H1 (cell line): ENCODE measurements around the gene EFR3B. TPM values are rescaled to one million over a fixed set of nuclear protein-coding genes. Genes with fewer than 3 reads are reported as not detected.

ENCODE experiments used
- ASH2L ChIP-seq: fragments of 200-600, 300-600 bp; sonication (generic); IDR thresholded peaks from one replicate; pipeline ENCODE4 v1.7.1; 2017; ENCODE audit warnings: low read length
- BCL11A ChIP-seq, 2 experiments: IDR thresholded peaks; one replicate each; pipeline ENCODE4 v1.6.1; 2011; ENCODE audit warnings: low read depth in 2 of 2, low read length in 2 of 2, mild to moderate bottlenecking in 2 of 2
- BRCA1 ChIP-seq: IDR thresholded peaks from 2 replicates; pipeline ENCODE4 v1.6.1; 2012; ENCODE audit warnings: low read depth, low read length, improper control_type of control experiment
- NANOG ChIP-seq: IDR thresholded peaks from 2 replicates; pipeline ENCODE4 v1.6.1; 2011; ENCODE audit warnings: low read length, low read depth, mild to moderate bottlenecking, inconsistent platforms; ENCODE audit not compliant: insufficient read depth, poor library complexity, severe bottlenecking
- NRF1 ChIP-seq: IDR thresholded peaks from 2 replicates; pipeline ENCODE4 v1.6.1; 2011; ENCODE audit warnings: mild to moderate bottlenecking, low read depth, low read length, improper control_type of control experiment
- RNF2 ChIP-seq: fragments of 200-900, 300-1000 bp; sonication (generic); IDR thresholded peaks from 2 replicates; pipeline ENCODE4 v1.7.1; 2016; ENCODE audit warnings: borderline replicate concordance, low read depth, mild to moderate bottlenecking, antibody characterized with exemption, low read length; ENCODE audit not compliant: poor library complexity, severe bottlenecking; ENCODE audit errors: missing control alignments
- SIX5 ChIP-seq: IDR thresholded peaks from 2 replicates; pipeline ENCODE4 v1.6.1; 2011; ENCODE audit warnings: mild to moderate bottlenecking, low read depth, low read length
- SP1 ChIP-seq: IDR thresholded peaks from 2 replicates; pipeline ENCODE4 v1.6.1; 2011; ENCODE audit warnings: low read depth, low read length
- SP4 ChIP-seq: IDR thresholded peaks from 2 replicates; pipeline ENCODE4 v1.6.1; 2012; ENCODE audit warnings: low read length, inconsistent platforms
- TEAD4 ChIP-seq: IDR thresholded peaks from 2 replicates; pipeline ENCODE4 v1.6.1; 2012; ENCODE audit warnings: low read depth, low read length, inconsistent platforms, mixed read lengths
- polyA plus RNA-seq, 7 experiments: library from polyadenylated mRNA; depleted of rRNA in 3 of 7; stranded (reverse) in 5 of 7; unstranded in 2 of 7; fragments of >200 nt in 5 of 7; fragments of 200-250 nt in 2 of 7; gene quantifications; 1 replicate in 5 of 7; 2 replicates in 1 of 7; 4 replicates in 1 of 7; pipeline versions ENCODE4 v1.2.1 to v1.2.3, GENCODE V29; 2011 to 2013; ENCODE audit warnings: missing spikeins in 2 of 7, mixed read lengths in 2 of 7
- total RNA-seq: library from RNA; stranded (reverse); fragmentation: NEBNext Ultra II Directional; extraction: Animal tissue kit (Norgen Biotek cat#: 25700); gene quantifications from 2 replicates; pipeline ENCODE4 v1.2.1, GENCODE V29; 2021
- TF ChIP-seq, protein P1 (sequence below): fragments of 300-600 bp; sonication (generic); IDR thresholded peaks from 2 replicates; pipeline ENCODE4 v1.7.1; 2012; ENCODE audit warnings: low read length, moderate library complexity, mild to moderate bottlenecking, inconsistent platforms; ENCODE audit not compliant: insufficient replicate concordance

EFR3B gene
- total and polyA plus RNA-seq, 2 of the 8 experiments (the other 6 are each of a cell fraction or from before 2014, with no cell fraction given), result 3.4 to 9.6 TPM

DNA sequence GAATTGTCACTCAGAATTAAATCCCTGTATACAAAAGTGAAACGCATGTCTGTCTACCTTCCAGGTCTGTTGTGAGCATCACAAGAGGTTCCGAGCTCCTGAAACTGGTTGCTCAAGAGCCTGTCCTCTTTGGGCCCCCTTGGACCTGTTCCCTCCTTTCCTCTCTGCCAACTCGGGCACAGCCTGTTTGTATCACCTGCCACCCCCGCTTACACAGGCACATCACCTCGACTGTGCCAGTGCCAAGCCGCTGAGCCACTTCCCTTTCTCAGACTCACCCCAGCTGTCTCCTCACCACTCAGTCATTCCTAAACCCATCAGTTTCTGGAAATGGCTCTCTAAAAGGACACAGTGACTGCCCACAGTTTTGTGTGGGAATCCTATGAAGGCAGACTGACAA is 3.1 kb downstream of the EFR3B start (continued):
- TF ChIP-seq, protein P1, sequence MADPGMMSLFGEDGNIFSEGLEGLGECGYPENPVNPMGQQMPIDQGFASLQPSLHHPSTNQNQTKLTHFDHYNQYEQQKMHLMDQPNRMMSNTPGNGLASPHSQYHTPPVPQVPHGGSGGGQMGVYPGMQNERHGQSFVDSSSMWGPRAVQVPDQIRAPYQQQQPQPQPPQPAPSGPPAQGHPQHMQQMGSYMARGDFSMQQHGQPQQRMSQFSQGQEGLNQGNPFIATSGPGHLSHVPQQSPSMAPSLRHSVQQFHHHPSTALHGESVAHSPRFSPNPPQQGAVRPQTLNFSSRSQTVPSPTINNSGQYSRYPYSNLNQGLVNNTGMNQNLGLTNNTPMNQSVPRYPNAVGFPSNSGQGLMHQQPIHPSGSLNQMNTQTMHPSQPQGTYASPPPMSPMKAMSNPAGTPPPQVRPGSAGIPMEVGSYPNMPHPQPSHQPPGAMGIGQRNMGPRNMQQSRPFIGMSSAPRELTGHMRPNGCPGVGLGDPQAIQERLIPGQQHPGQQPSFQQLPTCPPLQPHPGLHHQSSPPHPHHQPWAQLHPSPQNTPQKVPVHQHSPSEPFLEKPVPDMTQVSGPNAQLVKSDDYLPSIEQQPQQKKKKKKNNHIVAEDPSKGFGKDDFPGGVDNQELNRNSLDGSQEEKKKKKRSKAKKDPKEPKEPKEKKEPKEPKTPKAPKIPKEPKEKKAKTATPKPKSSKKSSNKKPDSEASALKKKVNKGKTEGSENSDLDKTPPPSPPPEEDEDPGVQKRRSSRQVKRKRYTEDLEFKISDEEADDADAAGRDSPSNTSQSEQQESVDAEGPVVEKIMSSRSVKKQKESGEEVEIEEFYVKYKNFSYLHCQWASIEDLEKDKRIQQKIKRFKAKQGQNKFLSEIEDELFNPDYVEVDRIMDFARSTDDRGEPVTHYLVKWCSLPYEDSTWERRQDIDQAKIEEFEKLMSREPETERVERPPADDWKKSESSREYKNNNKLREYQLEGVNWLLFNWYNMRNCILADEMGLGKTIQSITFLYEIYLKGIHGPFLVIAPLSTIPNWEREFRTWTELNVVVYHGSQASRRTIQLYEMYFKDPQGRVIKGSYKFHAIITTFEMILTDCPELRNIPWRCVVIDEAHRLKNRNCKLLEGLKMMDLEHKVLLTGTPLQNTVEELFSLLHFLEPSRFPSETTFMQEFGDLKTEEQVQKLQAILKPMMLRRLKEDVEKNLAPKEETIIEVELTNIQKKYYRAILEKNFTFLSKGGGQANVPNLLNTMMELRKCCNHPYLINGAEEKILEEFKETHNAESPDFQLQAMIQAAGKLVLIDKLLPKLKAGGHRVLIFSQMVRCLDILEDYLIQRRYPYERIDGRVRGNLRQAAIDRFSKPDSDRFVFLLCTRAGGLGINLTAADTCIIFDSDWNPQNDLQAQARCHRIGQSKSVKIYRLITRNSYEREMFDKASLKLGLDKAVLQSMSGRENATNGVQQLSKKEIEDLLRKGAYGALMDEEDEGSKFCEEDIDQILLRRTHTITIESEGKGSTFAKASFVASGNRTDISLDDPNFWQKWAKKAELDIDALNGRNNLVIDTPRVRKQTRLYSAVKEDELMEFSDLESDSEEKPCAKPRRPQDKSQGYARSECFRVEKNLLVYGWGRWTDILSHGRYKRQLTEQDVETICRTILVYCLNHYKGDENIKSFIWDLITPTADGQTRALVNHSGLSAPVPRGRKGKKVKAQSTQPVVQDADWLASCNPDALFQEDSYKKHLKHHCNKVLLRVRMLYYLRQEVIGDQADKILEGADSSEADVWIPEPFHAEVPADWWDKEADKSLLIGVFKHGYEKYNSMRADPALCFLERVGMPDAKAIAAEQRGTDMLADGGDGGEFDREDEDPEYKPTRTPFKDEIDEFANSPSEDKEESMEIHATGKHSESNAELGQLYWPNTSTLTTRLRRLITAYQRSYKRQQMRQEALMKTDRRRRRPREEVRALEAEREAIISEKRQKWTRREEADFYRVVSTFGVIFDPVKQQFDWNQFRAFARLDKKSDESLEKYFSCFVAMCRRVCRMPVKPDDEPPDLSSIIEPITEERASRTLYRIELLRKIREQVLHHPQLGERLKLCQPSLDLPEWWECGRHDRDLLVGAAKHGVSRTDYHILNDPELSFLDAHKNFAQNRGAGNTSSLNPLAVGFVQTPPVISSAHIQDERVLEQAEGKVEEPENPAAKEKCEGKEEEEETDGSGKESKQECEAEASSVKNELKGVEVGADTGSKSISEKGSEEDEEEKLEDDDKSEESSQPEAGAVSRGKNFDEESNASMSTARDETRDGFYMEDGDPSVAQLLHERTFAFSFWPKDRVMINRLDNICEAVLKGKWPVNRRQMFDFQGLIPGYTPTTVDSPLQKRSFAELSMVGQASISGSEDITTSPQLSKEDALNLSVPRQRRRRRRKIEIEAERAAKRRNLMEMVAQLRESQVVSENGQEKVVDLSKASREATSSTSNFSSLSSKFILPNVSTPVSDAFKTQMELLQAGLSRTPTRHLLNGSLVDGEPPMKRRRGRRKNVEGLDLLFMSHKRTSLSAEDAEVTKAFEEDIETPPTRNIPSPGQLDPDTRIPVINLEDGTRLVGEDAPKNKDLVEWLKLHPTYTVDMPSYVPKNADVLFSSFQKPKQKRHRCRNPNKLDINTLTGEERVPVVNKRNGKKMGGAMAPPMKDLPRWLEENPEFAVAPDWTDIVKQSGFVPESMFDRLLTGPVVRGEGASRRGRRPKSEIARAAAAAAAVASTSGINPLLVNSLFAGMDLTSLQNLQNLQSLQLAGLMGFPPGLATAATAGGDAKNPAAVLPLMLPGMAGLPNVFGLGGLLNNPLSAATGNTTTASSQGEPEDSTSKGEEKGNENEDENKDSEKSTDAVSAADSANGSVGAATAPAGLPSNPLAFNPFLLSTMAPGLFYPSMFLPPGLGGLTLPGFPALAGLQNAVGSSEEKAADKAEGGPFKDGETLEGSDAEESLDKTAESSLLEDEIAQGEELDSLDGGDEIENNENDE, result no peak
- TF ChIP-seq SP4 (no peak), RNF2 (no peak), SP1 (no peak), TEAD4 (no peak), NANOG (no peak), SIX5 (no peak), NRF1 (no peak), BRCA1 (no peak), ASH2L (no peak), BCL11A (IDR thresholded peaks at IDR 0.05; ENCODE audit: low read depth in 2 of 2, low read length in 2 of 2) (no peak)
